A549 treated with AZD9567 at 1 μM for 4 hours (cell line): ENCODE results near the gene PHLDA3. TPM values are rescaled to one million over a fixed set of nuclear protein-coding genes. Genes with fewer than 3 reads are reported as not detected.

Experiments used
- total RNA-seq: library from RNA; stranded (reverse); fragments of 200-300 nt; extraction: Qiagen RNA extraction; gene quantifications from 5 replicates; pipeline ENCODE4 v1.2.3, GENCODE V29; 2022; ENCODE audit not compliant: insufficient read depth

Gene PHLDA3
- total RNA-seq, result 86.1 to 154 TPM (median 136 TPM) in 5 replicates

DNA sequence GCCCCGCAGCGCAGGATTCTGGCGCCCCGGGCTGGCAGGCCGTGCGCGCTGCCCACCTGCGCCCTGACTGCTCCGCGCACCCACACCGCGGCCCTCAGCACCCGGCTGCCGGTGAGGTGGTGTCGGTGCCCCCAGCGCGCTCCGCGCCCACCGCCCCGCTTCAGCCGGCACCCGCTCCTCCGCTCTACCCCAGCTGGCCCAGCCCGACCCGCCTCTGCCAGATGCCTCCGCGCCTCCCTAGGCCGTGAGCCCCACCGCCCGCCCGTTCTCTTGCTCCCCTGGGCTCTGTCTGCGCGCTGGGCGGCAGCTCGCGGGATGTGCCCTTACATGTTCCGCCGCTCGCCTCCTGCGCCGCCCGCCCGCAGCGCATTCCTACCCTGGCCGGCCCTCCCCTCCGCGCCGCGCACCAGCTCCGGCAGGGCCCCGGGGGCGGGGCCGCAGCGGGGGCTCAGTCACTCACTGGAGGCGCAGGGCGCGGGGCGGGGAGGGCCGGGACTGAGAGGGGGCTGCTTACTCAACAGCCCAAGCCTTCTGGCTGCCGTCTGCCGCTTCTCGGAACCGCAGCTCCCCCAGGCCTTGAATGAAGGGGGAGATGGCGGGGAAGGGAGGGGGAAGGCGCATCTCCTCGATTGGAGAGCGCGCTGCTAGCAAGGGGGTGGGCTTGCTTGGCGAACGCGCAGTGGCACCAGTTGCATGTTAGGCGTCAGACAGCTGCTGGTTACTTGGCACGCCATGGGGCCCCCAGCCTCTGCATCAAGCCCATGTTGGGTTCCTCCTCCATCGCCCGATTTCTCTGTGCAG, at the start of gene PHLDA3:
PHLDA3 (minus strand) TSS at position 345 of the 801 bp plus-strand sequence. CDS start 402 bp downstream, outside the sequence.

DNA sequence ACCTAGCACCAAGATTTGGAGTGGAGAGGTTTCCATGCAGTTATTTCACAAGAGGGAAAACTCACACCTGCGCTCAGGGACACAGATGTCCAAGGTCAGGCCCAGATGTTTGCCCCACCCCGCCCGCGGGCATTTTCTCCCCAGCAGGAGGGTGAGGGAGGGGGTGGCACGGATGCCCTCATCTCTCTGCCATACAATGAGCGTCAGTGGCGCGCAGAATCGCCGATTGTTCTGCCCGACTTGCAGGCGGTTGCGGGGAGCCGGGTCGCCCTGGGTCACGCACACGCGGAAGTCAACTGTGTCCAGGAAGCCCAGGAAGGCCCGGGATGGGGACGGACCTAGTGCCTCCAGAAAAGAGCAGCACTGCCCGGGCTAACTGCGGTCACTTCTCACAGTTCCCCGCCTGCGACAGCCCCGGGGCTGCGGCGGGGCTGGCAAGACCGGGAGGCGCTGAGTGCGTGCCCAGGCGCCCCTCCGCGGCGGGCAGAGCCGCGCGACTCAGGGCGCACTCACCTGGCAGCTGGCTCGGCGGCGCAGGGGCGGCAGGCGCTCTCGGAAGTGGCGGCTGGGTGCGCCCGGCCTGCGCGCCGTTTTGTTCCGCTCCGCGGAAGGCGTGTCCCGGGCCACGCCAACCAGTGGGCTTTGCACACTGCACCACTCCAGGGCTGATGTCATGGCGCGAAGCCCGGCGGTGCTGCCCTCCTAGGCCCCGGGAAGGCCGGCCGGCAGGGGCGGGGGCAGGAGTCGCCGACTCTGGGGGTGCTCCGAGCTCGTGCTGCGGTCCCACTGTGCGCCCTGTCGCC, 37.8 kb upstream of the PHLDA3 start, which contains the start of gene CSRP1:
CSRP1 (minus strand) TSS at position 567 of the 803 bp plus-strand sequence. CDS start 10,820 bp downstream, outside the sequence.

Other genes starting within 250 kb of the PHLDA3 start
- gene PKP1, start 185.7 kb downstream of the PHLDA3 start, total RNA-seq, result 0.02 to 0.03 TPM (median 0.02 TPM) in 3 of 5 replicates, not detected in the others
- gene TNNT2, start 91.5 kb downstream of the PHLDA3 start, total RNA-seq, result 0.08 to 0.17 TPM in 2 of 5 replicates, not detected in the others
- gene LAD1, start 69.9 kb downstream of the PHLDA3 start, total RNA-seq, result 0.27 to 0.63 TPM (median 0.42 TPM) in 4 of 5 replicates, not detected in the other
- gene TNNI1, start 47.5 kb downstream of the PHLDA3 start, total RNA-seq, result not detected in 5 replicates
- 371 to 582 TPM (median 394 TPM) in 5 replicates for gene CSRP1, start 37.9 kb upstream of the PHLDA3 start, total RNA-seq
- gene NAV1, start 69.9 kb upstream of the PHLDA3 start, total RNA-seq, result 5.9 to 11.0 TPM (median 7.5 TPM) in 5 replicates